ENCODE measurements around the gene XRN2. TPM values are rescaled to one million over a fixed set of nuclear protein-coding genes. Genes with fewer than 3 reads are reported as not detected.
"Not testable (repeated sequence)": the region's sequence is repeated elsewhere in the genome, so short reads cannot be mapped to it uniquely, and the experiment has no call there.

Gene XRN2
- polyA plus RNA-seq, 4 donors: 88.5 to 109 (median 102) TPM

- DNase-seq (ENCODE audit: low read depth in 4 of 4, low spot score in 3 of 4): no peak
Measured at GRCh38 chr20:21386111-21386510, 83.0 kb downstream of the XRN2 start.

- no peak for DNase-seq (ENCODE audit: low read depth in 4 of 4, low spot score in 3 of 4)
Measured at GRCh38 chr20:21387528-21387927, 84.4 kb downstream of the XRN2 start.

GRCh38 chr20:21388566-21388965 is 85.4 kb downstream of the XRN2 start:
- DNase-seq (ENCODE audit: low read depth in 4 of 4, low spot score in 3 of 4): no peak

DNA sequence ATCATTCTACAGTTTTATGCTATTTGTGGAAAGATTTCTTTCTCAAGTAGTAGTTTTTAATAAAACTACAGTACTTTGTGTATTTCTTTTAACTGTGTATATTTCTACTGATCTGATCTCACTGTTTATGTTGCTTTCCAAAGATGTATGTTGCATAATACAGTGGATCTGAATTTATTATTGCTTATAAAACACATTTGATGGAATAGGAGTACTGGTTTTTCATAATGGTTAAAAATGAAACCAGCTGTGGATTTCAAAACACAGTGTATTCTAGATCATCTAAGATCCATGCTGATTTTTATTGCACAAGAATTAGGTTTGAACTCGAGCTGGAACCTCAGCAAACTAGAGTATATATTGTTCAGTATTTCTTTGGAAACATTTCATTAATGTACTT is 86.2 kb downstream of the XRN2 start:
- DNase-seq (ENCODE audit: low read depth in 4 of 4, low spot score in 3 of 4): no peak

GRCh38 chr20:21390768-21391167 is 87.6 kb downstream of the XRN2 start:
- DNase-seq (ENCODE audit: low read depth in 4 of 4, low spot score in 3 of 4): no peak

DNA sequence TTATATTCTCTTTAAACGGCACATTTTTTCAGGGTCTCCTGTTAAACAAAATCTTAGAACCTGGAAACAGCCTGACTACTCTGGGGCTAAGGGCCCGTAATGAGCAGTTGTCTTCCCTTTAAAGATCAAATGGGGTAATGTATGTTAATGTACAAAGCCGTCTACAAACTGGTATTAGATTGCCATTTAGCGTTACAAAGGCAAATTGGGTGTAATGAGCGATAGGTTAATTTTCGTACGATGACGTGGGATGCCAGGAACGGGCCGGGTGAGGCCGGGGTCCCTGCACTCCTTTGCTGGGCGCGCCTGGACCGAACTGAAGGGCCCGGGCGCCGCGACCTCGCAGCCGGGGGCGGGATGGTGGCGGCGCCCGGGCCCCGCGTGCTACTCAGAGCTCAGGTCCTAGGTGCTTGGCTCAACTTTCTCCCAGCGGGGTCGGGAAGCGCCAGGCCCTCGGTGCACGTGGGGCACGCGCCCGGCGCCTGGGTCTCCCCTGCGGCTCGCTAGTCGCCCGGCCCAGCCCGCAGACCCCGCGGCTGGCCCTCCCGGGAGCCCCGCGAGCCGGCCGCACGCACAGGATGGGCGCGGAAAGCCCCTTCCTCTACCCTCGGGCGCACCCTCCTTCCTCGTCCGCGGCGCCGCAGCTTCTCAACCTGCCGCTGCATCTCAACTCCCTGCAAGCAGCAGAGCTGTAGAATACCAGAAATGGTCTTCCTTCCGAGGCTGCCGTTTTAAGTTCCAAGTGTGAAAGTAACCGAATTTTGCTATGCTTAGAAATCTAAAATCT is 88.2 kb downstream of the XRN2 start:
- no peak for DNase-seq (ENCODE audit: low read depth in 4 of 4, low spot score in 3 of 4)

DNA sequence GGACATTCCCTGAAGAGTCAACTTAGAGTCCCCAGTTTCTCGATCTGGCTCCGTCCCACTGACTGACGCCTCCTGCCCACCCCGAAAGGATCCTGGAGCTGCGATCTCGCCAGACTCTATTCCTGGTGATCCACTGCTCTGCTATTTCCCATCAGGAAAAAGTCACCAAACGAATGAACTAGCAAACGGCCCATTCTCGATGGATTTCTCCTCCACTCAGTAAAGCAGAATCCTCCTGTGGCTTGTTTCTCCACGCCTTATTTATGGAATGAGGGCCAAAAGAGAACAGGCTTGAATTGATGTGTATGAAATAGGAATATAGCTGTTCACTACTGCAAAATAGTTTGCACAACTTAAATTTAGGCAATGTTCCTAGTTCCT is 88.8 kb downstream of the XRN2 start:
- DNase-seq (ENCODE audit: low read depth in 4 of 4, low spot score in 3 of 4): no peak

GRCh38 chr20:21393166-21393565 is 90.0 kb downstream of the XRN2 start:
- DNase-seq (ENCODE audit: low read depth in 4 of 4, low spot score in 3 of 4): no peak

DNA sequence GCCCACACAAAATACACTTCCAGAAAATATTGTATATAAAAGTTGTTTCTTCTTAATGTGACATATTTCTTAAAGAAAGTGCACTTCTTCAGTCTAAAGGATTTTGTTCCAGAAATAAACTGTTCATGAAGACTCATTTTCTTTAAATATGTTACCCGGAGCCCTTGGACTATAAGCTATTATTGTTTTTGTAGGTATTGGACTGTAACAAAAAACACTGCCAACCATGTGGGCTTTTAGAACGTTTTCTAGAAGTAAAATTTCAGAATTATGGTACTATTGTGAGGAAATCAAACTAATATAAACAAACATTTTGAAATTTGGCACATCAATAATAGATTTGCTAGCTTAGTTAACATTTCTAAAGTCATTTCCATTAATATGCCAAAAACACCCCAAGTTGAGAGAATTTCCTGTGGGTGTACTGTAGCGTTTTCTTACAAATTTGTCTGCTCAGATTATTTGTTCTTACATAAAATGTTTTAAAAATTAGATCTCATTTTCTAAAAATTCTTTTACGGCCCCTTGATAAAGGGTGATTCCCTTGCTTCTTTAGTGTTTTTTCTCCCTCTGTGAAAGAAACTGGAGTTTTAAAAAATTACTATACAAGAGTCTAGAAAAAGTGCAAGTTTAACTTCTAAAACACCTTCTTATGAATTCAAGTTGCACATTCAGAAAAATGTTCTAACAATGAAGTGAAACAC is 90.8 kb downstream of the XRN2 start:
- DNase-seq (ENCODE audit: low read depth in 4 of 4, low spot score in 3 of 4): no peak

DNA sequence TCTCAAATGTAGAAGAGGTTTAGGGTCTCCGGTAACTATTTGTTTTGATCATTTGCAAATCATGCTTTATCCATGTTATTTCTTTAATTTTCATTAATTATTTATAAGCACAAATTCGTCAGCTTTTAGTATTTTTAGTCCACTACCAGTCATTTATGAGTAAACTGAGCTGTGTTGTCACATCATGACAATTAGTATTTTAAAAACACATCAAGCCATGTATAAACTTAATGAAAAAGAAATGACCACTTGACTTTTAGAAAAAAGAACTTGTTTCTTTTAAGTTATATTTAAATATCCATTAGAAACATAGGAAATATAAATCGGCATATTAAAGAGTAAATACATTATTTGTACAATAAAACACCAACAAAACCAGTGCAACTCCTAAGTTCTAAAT is 91.4 kb downstream of the XRN2 start:
- DNase-seq (ENCODE audit: low read depth in 4 of 4, low spot score in 3 of 4): no peak

DNA sequence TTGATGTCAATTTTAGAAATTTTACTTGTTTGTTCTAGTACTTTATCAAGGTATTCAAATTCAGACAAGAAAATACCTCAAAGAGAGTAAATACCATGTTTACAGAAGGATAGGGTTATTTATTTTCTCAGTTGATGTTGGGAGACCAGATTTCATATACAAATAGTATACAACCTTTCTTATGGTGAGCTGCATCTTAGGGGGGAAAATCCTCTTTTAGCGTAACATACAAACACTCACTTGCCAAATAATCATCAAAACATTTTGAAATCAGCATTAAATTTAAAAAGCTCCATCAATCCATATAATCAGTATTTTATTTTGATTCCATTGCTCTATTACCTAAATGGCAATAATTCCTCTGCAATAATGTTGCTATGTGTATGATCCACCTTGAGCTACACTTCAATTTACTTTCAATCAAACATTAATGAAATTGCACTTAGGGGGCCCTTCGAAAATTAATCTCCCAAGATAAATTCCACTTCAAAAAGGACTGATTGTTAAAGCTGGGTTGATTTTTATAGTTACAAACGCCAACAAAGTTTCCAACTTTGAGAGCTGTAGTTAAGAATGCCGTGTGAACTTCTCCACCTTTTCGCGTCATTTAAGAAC is 92.0 kb downstream of the XRN2 start:
- DNase-seq (ENCODE audit: low read depth in 4 of 4, low spot score in 3 of 4): no peak

- no peak for DNase-seq (ENCODE audit: low read depth in 4 of 4, low spot score in 3 of 4)
Measured at GRCh38 chr20:21395666-21396598, 92.8 kb downstream of the XRN2 start.

DNA sequence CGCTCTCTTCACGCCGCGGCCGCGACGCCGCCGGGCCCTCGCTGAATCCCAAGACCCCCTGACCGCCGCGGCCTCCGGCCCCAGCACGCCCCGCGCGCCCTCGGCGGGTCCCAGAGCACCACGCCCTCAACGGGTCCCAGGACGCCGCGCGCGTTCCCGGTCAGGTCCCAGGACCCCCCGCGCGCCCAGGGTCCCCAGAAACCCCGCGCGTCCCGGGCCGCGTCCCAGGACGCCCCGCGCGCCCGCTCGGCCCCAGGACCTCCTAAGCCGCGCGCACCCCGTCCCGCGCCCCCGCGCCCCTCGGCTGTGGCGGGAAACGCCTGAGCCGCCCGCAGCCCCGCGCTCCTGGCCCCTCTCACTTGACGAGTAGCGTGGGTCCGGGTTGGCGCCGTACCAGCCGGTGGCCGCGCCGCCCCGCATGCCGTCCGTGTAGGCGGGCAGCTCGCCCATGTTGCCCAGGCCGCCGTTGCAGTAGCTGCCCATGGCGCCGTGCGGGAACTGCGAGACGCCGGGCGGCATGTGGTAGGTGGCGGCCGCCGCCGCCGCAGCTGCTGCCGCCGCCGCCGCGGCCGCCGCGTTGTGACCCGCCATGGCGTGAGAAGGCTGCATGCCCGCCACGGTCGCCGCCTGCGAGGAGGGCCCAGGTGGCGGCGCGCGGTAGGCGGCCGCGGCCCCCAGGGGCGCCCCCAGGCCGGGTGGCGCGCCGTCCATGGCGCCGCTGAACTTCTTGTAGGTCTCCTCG is 93.6 kb downstream of the XRN2 start:
- DNase-seq (ENCODE audit: low read depth in 4 of 4, low spot score in 3 of 4): no peak

GRCh38 chr20:21397341-21398108 is 94.4 kb downstream of the XRN2 start, which contains the start of gene NKX2-4:
NKX2-4 (minus strand) TSS chr20:21397526; CDS start chr20:21397399, 127 bp downstream.
- no peak for DNase-seq (ENCODE audit: low read depth in 4 of 4, low spot score in 3 of 4)

GRCh38 chr20:21398109-21399004 is 95.2 kb downstream of the XRN2 start:
- peak in 1 of 4 donors; percentile 20 for DNase-seq (ENCODE audit: low read depth in 4 of 4, low spot score in 3 of 4)

DNA sequence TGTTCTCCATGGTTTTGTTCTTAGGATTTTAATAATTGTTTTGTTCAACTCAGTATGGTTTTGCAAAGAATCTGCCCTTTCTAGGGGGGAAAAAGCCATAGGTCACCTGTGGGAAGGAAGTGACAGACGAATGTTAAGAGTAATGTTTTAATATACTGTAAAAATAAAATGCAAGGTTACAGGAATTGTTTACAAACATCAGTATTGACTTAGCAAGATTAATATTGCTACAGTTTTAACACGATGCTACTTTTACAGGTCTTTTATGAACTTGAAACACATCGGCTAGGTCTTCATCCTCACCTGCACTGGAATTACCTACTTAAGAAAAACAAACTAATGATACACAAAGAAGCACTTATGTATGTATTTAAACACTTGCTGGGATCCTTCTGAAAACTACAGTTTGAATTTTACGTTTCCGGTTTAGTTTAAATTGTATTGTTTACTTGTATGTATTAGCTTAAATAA is 95.9 kb downstream of the XRN2 start:
- peak in 1 of 4 donors; percentile 8 for DNase-seq (ENCODE audit: low read depth in 4 of 4, low spot score in 3 of 4)

DNA sequence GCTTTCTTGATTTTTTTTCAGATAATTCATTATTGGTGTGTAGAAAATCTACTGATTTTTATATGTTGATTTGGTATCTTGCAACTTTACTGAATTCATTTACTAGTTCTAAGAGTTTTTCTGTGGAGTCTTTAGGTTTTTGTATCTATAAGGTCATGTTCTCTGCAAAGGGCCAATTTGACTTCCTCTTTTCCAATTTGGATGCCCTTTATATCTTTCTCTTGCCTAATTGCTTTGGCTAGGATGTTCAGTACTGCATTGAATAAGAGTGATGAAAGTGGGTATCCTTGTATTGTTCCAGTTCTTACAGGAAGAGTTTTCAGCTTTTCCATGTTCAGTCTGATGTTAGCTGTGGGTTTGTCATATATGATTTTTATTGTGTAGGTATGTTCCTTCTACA is 108.6 kb downstream of the XRN2 start:
- DNase-seq (ENCODE audit: low read depth in 4 of 4, low spot score in 3 of 4): no peak

DNA sequence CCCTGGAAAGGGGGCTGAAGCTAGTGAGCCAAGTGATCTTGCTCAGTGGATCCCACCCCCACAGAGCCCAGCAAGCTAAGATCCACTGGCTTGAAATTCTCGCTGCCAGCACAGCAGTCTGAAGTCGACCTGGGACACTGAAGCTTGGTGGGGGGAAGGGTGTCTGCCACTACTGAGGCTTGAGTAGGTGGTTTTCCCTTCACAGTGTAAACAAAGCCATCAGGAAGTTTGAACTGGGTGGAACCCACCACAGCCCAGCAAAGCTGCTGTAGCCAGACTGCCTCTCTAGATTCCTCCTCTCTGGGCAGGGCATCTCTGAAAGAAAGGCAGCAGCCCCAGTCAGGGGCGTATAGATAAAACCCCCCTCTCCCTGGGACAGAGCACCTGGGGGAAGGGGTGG is 110.9 kb downstream of the XRN2 start:
- DNase-seq (ENCODE audit: low read depth in 4 of 4, low spot score in 3 of 4): not testable (repeated sequence)

All from right renal pelvis (tissue), 4 donors.